ENCODE data around the gene LARP4B. TPM values are rescaled to one million over a fixed set of nuclear protein-coding genes. Genes with fewer than 3 reads are reported as not detected.
A peak's percentile ranks its signal among the peaks of the same experiment; 100 is the strongest.

Gene LARP4B
- total and polyA plus RNA-seq, 2 of the 13 experiments (the other 11 are each of a cell fraction or from before 2014, with no cell fraction given), result 19.5 to 30.2 TPM

- H3K9ac ChIP-seq (ENCODE audit: insufficient read depth, low read depth, low read length), result no peak overlapping the region
- ChIA-PET CTCF (ENCODE audit: low intra/inter-chr PET ratio, low total read pairs) (no interaction called here), POLR2A (no interaction called here)
- H3K4me3 ChIP-seq (replicated peaks in 1 of 3; ENCODE audit: insufficient read depth in 1 of 3, low read depth in 2 of 3, low read length in 3 of 3), result no peak overlapping the region
- no peak overlapping the region for H2AFZ ChIP-seq (ENCODE audit: low read length)
- no peaks in the 10 kb centered on the region for H3K9me3 ChIP-seq (ENCODE audit: low read length)
- H4K20me1 ChIP-seq (ENCODE audit: insufficient read depth, low read length), result peaks cover 6% of the 10 kb centered on the region; the same call in 1 of the 2 replicates
- intact Hi-C loops (cut with micrococcal nuclease; ENCODE audit: unreplicated experiment), result no loop called here
- FAIRE-seq (no peak), DNase-seq (ENCODE audit: low spot score) (no peak), ATAC-seq (no peak)
- in situ Hi-C loops (cut with HindIII; ENCODE audit: extremely low pct_ligation_motif_present, low pct_unique_long_range_greater_than_20kb), result no loop called here
- no peak overlapping the region for H3K27ac ChIP-seq (ENCODE audit: extremely low read length, insufficient read depth, low read length)
- TF ChIP-seq MATR3 (CRISPR knock-in tag; IDR thresholded peaks at IDR 0.05) (no peak), CEBPB (IDR thresholded peaks at IDR 0.05; ENCODE audit: borderline replicate concordance, low read depth, low read length) (peak; percentile 78), ZNF430 (CRISPR knock-in tag; IDR thresholded peaks at IDR 0.05) (no peak), FOXM1 (CRISPR knock-in tag; IDR thresholded peaks at IDR 0.05) (no peak), YEATS4 (CRISPR knock-in tag; IDR thresholded peaks at IDR 0.05; ENCODE audit: borderline replicate concordance) (no peak), ZNF646 (CRISPR knock-in tag; IDR thresholded peaks at IDR 0.05) (no peak), RBM22 (optimal IDR thresholded peaks at IDR 0.05; ENCODE audit: low read length) (peak; percentile 16), ATF7-NPFF (CRISPR knock-in tag; IDR thresholded peaks at IDR 0.05; ENCODE audit: low read depth) (no peak), TAF15 (IDR thresholded peaks at IDR 0.05; ENCODE audit: low read depth, low read length, poor library complexity, severe bottlenecking) (no peak), ZNF225 (CRISPR knock-in tag; IDR thresholded peaks at IDR 0.05) (no peak), ZNF30 (CRISPR knock-in tag; IDR thresholded peaks at IDR 0.05) (no peak), SP4 (CRISPR knock-in tag; IDR thresholded peaks at IDR 0.05) (no peak), EHMT2 (IDR thresholded peaks at IDR 0.05; ENCODE audit: borderline replicate concordance, low read depth, low read length) (no peak), FOXK1 (CRISPR knock-in tag; IDR thresholded peaks at IDR 0.05; ENCODE audit: borderline replicate concordance, low read depth) (no peak), ZNF737 (CRISPR knock-in tag; IDR thresholded peaks at IDR 0.05; ENCODE audit: borderline replicate concordance) (no peak)
- TF ChIP-seq, protein P1, sequence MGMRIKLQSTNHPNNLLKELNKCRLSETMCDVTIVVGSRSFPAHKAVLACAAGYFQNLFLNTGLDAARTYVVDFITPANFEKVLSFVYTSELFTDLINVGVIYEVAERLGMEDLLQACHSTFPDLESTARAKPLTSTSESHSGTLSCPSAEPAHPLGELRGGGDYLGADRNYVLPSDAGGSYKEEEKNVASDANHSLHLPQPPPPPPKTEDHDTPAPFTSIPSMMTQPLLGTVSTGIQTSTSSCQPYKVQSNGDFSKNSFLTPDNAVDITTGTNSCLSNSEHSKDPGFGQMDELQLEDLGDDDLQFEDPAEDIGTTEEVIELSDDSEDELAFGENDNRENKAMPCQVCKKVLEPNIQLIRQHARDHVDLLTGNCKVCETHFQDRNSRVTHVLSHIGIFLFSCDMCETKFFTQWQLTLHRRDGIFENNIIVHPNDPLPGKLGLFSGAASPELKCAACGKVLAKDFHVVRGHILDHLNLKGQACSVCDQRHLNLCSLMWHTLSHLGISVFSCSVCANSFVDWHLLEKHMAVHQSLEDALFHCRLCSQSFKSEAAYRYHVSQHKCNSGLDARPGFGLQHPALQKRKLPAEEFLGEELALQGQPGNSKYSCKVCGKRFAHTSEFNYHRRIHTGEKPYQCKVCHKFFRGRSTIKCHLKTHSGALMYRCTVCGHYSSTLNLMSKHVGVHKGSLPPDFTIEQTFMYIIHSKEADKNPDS (CRISPR knock-in tag; IDR thresholded peaks at IDR 0.05), result no peak
- WGBS (ENCODE audit: low lambda C conversion rate), result 94% methylated on average over 7 of the region's 7 CpGs
- no TSS peak for BruUV-seq (replicated peaks)
- no peaks in the 10 kb centered on the region for H3K27me3 ChIP-seq (ENCODE audit: control insufficient read depth in 1 of 2, insufficient read depth in 2 of 2, low read length in 2 of 2)
- H3K4me1 ChIP-seq (ENCODE audit: insufficient read depth, low read length), result no peaks in the 10 kb centered on the region
- H3K36me3 ChIP-seq (replicated peaks in 1 of 2; ENCODE audit: control insufficient read depth in 1 of 2, insufficient read depth in 2 of 2, low read length in 2 of 2), result peaks cover 25 to 80% of the 10 kb centered on the region in 2 experiments
- no peak overlapping the region for H3K4me2 ChIP-seq (ENCODE audit: low read depth, low read length)
- peaks cover 2% of the 10 kb centered on the region for H3K79me2 ChIP-seq (ENCODE audit: insufficient read depth, low read length)
Observed at GRCh38 chr10:836782-837181, 94.7 kb downstream of the LARP4B start.
